WTC11 (cell line): ENCODE data around the gene PRICKLE1. TPM values are rescaled to one million over a fixed set of nuclear protein-coding genes. Genes with fewer than 3 reads are reported as not detected.

ENCODE experiments used
- ATAC-seq: fragments of 200-7000 bp; cut with Tn5 transposase; 2 replicates; pipeline ENCODE4 v1.10.0; 2021; ENCODE audit warnings: mild to moderate bottlenecking, moderate library complexity
- CTCF ChIA-PET: fragments of 300-600 bp; sonication (Branson Sonifier 250); formaldehyde crosslinking; loops from one replicate; lab custom pipeline; 2021; ENCODE audit warnings: antibody characterized with exemption; lab: Charles Lee
- POLR2A ChIA-PET: fragments of 350-600 bp; sonication (Branson Sonifier 250); formaldehyde crosslinking; loops from one replicate; lab custom pipeline; 2021; ENCODE audit warnings: antibody characterized with exemption; lab: Charles Lee
- DNase-seq: peaks from one replicate; pipeline ENCODE4 v3.0.0; 2021; ENCODE audit warnings: low spot score
- H3K27ac Mint-ChIP-seq: 2 replicates; pipeline ENCODE4 v1.8.0; 2021; ENCODE audit warnings: mixed read lengths
- H3K27me3 Mint-ChIP-seq: 2 replicates; pipeline ENCODE4 v1.8.0; 2021; ENCODE audit warnings: low read depth, mild to moderate bottlenecking, moderate library complexity, mixed read lengths
- H3K36me3 Mint-ChIP-seq: 2 replicates; pipeline ENCODE4 v1.8.0; 2021; ENCODE audit warnings: mixed read lengths
- H3K4me1 Mint-ChIP-seq: 2 replicates; pipeline ENCODE4 v1.8.0; 2022; ENCODE audit warnings: mixed read lengths
- H3K4me3 Mint-ChIP-seq: 2 replicates; pipeline ENCODE4 v1.8.0; 2021; ENCODE audit warnings: mild to moderate bottlenecking, moderate library complexity, mixed read lengths
- H3K9me3 Mint-ChIP-seq: 2 replicates; pipeline ENCODE4 v1.8.0; 2021; ENCODE audit warnings: mixed read lengths
- AFF4 ChIP-seq: sonication (generic); formaldehyde crosslinking; IDR thresholded peaks from 2 replicates; pipeline ENCODE4 v1.8.1; 2023; ENCODE audit warnings: mild to moderate bottlenecking, missing genetic modification reagents, borderline replicate concordance
- ATF2 ChIP-seq: sonication (generic); formaldehyde crosslinking; IDR thresholded peaks from 2 replicates; pipeline ENCODE4 v1.8.1; 2022; ENCODE audit warnings: low read depth, missing genetic modification reagents, borderline replicate concordance
- CREB1 ChIP-seq: sonication (generic); formaldehyde crosslinking; IDR thresholded peaks from 2 replicates; pipeline ENCODE4 v1.8.0; 2023; ENCODE audit warnings: mild to moderate bottlenecking, missing genetic modification reagents
- CREM ChIP-seq: sonication (generic); formaldehyde crosslinking; IDR thresholded peaks from 2 replicates; pipeline ENCODE4 v1.8.1; 2022; ENCODE audit warnings: mild to moderate bottlenecking, missing genetic modification reagents, moderate library complexity
- E2F5 ChIP-seq: sonication (generic); formaldehyde crosslinking; IDR thresholded peaks from 2 replicates; pipeline ENCODE4 v1.8.1; 2022; ENCODE audit warnings: mild to moderate bottlenecking, moderate library complexity, missing genetic modification reagents
- FOXJ3 ChIP-seq: sonication (generic); formaldehyde crosslinking; IDR thresholded peaks from 2 replicates; pipeline ENCODE4 v1.9.0; 2021; ENCODE audit warnings: missing genetic modification reagents, mild to moderate bottlenecking, borderline replicate concordance
- FOXP4 ChIP-seq: sonication (generic); formaldehyde crosslinking; IDR thresholded peaks from 2 replicates; pipeline ENCODE4 v1.8.0; 2022; ENCODE audit warnings: mild to moderate bottlenecking, missing genetic modification reagents
- HMGA2 ChIP-seq: fragments of 250-450 bp; sonication (Bioruptor Pico); IDR thresholded peaks from 2 replicates; pipeline ENCODE4 v1.4.0; 2021; ENCODE audit warnings: mild to moderate bottlenecking, moderate library complexity
- IRF1 ChIP-seq: sonication (generic); formaldehyde crosslinking; IDR thresholded peaks from 2 replicates; pipeline ENCODE4 v1.8.0; 2023; ENCODE audit warnings: missing genetic modification reagents
- IRF2 ChIP-seq: sonication (generic); formaldehyde crosslinking; IDR thresholded peaks from 2 replicates; pipeline ENCODE4 v1.8.0; 2022; ENCODE audit warnings: low read depth, missing genetic modification reagents, borderline replicate concordance
- JUN ChIP-seq: sonication (generic); formaldehyde crosslinking; IDR thresholded peaks from 2 replicates; pipeline ENCODE4 v1.8.0; 2023; ENCODE audit warnings: mild to moderate bottlenecking, missing genetic modification reagents
- MAX ChIP-seq: sonication (generic); formaldehyde crosslinking; IDR thresholded peaks from 2 replicates; pipeline ENCODE4 v1.8.0; 2022; ENCODE audit warnings: mild to moderate bottlenecking, missing genetic modification reagents
- NFYB ChIP-seq: sonication (generic); formaldehyde crosslinking; conservative IDR thresholded peaks from 2 replicates; pipeline ENCODE4 v1.8.0; 2022; ENCODE audit warnings: low read depth, missing genetic modification reagents
- PREB ChIP-seq: sonication (generic); formaldehyde crosslinking; IDR thresholded peaks from 2 replicates; pipeline ENCODE4 v1.8.1; 2022; ENCODE audit warnings: mild to moderate bottlenecking, missing genetic modification reagents, moderate library complexity, borderline replicate concordance
- RELA ChIP-seq: sonication (generic); formaldehyde crosslinking; IDR thresholded peaks from 2 replicates; pipeline ENCODE4 v1.8.1; 2022; ENCODE audit warnings: missing genetic modification reagents, mild to moderate bottlenecking, borderline replicate concordance
- SMAD4 ChIP-seq: sonication (generic); formaldehyde crosslinking; IDR thresholded peaks from 2 replicates; pipeline ENCODE4 v1.8.0; 2022; ENCODE audit warnings: mild to moderate bottlenecking, missing genetic modification reagents
- ZNF423 ChIP-seq: fragments of 250-450 bp; sonication (Bioruptor Pico); IDR thresholded peaks from 2 replicates; pipeline ENCODE4 v2.1.2; 2022; ENCODE audit warnings: mild to moderate bottlenecking, moderate library complexity
- ZNF425 ChIP-seq: fragments of 250-450 bp; sonication (Bioruptor Pico); conservative IDR thresholded peaks from 2 replicates; pipeline ENCODE4 v1.9.0; 2021; ENCODE audit warnings: mild to moderate bottlenecking
- ZSCAN18 ChIP-seq: fragments of 250-450 bp; sonication (Bioruptor Pico); IDR thresholded peaks from 2 replicates; pipeline ENCODE4 v2.1.2; 2022; ENCODE audit warnings: mild to moderate bottlenecking, moderate library complexity
- total RNA-seq: library from RNA; stranded (reverse); gene quantifications from 3 replicates; pipeline ENCODE4 v1.2.3, GENCODE V29; 2021

Gene PRICKLE1
- total RNA-seq, 1 experiment from 2014 or later: 11.7 TPM

- no peak for TF ChIP-seq FOXP4 (CRISPR knock-in tag)
- no peak for TF ChIP-seq PREB (CRISPR knock-in tag)
These were observed 48.5 kb upstream of the PRICKLE1 start (continued) for GRCh38 chr12:42638011-42638410.

GRCh38 chr12:42636993-42637392 is 47.4 kb upstream of the PRICKLE1 start:
- POLR2A ChIA-PET: no interaction called here
- ATAC-seq (no peak), DNase-seq (no peak)
- peaks cover 8% of the 10 kb centered on the region for H3K4me1 Mint-ChIP-seq
- no peak overlapping the region for H3K27ac Mint-ChIP-seq
- TF ChIP-seq ZNF425 (CRISPR knock-in tag): no peak
- TF ChIP-seq IRF1 (CRISPR knock-in tag): no peak
- TF ChIP-seq MAX (CRISPR knock-in tag): no peak
- no peak for TF ChIP-seq RELA (CRISPR knock-in tag)
- TF ChIP-seq FOXJ3 (CRISPR knock-in tag): no peak
- no peak for TF ChIP-seq JUN (CRISPR knock-in tag)
- no peak for TF ChIP-seq NFYB (CRISPR knock-in tag)
- TF ChIP-seq, all 79 proteins: peak for 0
- Mint-ChIP-seq H3K9me3 (peaks cover 7% of the 10 kb centered on the region; the same call in 1 of the 2 replicates), H3K36me3 (no peaks in the 10 kb centered on the region), H3K4me3 (no peak overlapping the region), H3K27me3 (no peaks in the 10 kb centered on the region)
- CTCF ChIA-PET: no interaction called here

GRCh38 chr12:42633594-42633993 is 44.0 kb upstream of the PRICKLE1 start:
- H3K4me3 Mint-ChIP-seq: no peak overlapping the region
- H3K9me3 Mint-ChIP-seq: peaks cover 7% of the 10 kb centered on the region; the same call in 1 of the 2 replicates
- ChIA-PET CTCF (no interaction called here), POLR2A (no interaction called here)
- H3K27me3 Mint-ChIP-seq: no peaks in the 10 kb centered on the region; the same call in 1 of the 2 replicates
- H3K4me1 Mint-ChIP-seq: peaks cover 10% of the 10 kb centered on the region
- no peak overlapping the region for H3K27ac Mint-ChIP-seq
- ATAC-seq: no peak
- no peak for DNase-seq
- no peaks in the 10 kb centered on the region for H3K36me3 Mint-ChIP-seq
- TF ChIP-seq IRF2 (CRISPR knock-in tag) (no peak), SMAD4 (CRISPR knock-in tag) (no peak), CREM (CRISPR knock-in tag) (no peak), E2F5 (no peak), AFF4 (CRISPR knock-in tag) (no peak), ATF2 (no peak), ZSCAN18 (CRISPR knock-in tag) (no peak), HMGA2 (CRISPR knock-in tag) (no peak), ZNF423 (CRISPR knock-in tag) (no peak), CREB1 (CRISPR knock-in tag) (no peak)
